GM21717 (cell line): ENCODE data around the gene GBGT1.

Experiments
- ATAC-seq: cut with Tn5 transposase; IDR thresholded peaks from one replicate; pipeline ENCODE4 v1.9.1; 2021; ENCODE audit warnings: mild to moderate bottlenecking, moderate library complexity; ENCODE audit not compliant: unreplicated experiment

GBGT1 gene

DNA sequence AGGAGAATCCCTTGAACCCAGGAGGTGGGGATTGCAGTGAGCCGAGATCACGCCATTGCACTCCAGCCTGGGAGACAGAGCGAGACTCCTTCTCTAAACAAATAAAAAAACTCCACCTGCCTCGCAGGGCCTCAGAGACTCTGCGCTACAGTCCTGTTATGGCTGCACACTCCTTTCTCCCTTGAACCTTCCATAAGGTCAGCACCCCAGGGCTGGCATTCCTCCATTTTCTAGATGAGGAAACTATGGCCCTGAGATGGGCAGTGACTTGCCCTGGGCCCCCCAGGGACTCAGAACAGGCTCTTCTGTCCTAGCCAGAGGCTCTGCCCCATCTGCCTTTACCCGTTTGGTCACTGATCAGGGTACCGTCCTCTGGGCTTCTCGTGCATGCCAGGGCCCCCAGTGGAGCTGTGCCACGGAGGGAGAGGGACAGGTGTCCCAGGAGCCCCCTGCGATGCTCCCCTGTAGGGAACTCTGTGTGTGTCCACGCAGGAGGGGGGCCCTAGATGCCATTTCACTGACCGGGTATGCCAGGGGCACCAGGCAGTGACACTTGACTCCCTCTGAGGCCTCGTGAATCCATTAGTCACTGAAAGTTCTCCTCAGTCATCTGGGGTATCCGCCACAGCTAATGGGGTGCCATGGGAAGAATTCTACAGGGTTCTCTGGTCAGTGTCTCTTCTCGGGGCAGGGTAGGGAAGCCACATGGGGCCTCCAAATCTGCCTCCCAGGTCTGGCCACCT is 58.8 kb downstream of the GBGT1 start:
- no peak for ATAC-seq

GRCh38 chr9:133103987-133104505 is 59.7 kb downstream of the GBGT1 start:
- ATAC-seq, result no peak

DNA sequence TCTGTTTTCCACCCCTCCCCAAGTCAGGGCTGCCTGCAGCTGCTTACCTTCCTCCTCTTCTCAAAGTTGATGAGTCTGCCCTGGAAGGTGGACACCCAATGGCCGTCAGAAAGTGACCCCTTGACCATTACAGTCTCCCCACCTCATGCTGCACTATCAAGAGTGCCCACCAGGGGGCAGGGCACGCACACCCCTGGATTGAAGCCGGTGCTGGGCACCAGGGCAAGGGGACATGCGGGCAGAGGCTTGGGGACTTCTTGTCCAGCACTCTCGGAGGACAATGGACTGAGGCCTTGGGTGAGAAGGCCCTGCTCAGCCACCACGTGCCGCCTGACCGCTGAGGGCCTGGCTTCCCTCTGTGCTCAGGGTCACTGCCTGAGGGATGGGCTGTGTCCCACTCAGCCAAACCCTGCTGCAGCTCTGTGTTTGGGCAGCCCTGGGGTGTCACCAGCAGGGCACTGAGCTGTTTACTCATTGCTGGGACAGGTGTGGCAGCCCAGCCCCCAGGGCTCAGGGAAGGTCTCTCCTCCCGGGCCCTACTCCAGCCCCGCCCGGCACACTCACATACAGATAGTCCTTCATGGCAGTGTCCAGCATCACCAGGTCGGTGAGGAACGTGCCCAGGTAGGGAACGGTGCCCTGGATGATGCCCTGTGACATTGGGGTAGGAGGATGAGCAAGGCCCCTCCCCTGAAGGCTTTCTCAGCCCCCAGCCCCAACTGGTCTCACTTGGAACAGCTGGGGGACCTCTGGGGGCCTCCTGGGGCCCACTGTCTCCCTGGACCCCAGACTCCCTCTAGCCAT is 60.3 kb downstream of the GBGT1 start:
- ATAC-seq, result no peak
